Skeletal muscle tissue (tissue), 4 donors: Measurements from ENCODE around the gene CARF. TPM values are rescaled to one million over a fixed set of nuclear protein-coding genes. Genes with fewer than 3 reads are reported as not detected.
"Not testable (repeated sequence)": the region's sequence is repeated elsewhere in the genome, so short reads cannot be mapped to it uniquely, and the experiment has no call there.

ENCODE experiments used
- H3K27ac ChIP-seq: one replicate; pipeline ENCODE4 v1.7.0; 2013; ENCODE audit warnings: mild to moderate bottlenecking, low read depth, low read length, inconsistent platforms
- H3K27me3 ChIP-seq, 3 donors: one replicate each; pipeline ENCODE4 v1.7.0; 2013; ENCODE audit warnings: low read length in 3 of 3; ENCODE audit not compliant: control insufficient read depth in 3 of 3, insufficient read depth in 3 of 3
- H3K36me3 ChIP-seq, 3 donors: one replicate each; pipeline ENCODE4 v1.7.0; 2013; ENCODE audit warnings: low read length in 3 of 3; ENCODE audit not compliant: control insufficient read depth in 3 of 3, insufficient read depth in 3 of 3
- H3K4me1 ChIP-seq, 3 donors: one replicate each; pipeline ENCODE4 v1.7.0; 2013; ENCODE audit warnings: low read length in 3 of 3, mild to moderate bottlenecking in 3 of 3; ENCODE audit not compliant: control insufficient read depth in 3 of 3, insufficient read depth in 3 of 3
- H3K4me3 ChIP-seq, 3 donors: one replicate each; pipeline ENCODE4 v1.7.0; 2013; ENCODE audit warnings: low read length in 3 of 3
- H3K9ac ChIP-seq, 3 donors: one replicate each; pipeline ENCODE4 v1.7.0; 2013; ENCODE audit warnings: low read length in 3 of 3, mild to moderate bottlenecking in 3 of 3, moderate library complexity in 2 of 3, low read depth in 1 of 3
- H3K9me3 ChIP-seq, 3 donors: one replicate each; pipeline ENCODE4 v1.7.0; 2013; ENCODE audit warnings: low read length in 3 of 3; ENCODE audit not compliant: control insufficient read depth in 3 of 3
- total RNA-seq: library from RNA; depleted of rRNA; stranded (reverse); fragments of >200 nt; gene quantifications from one replicate; pipeline ENCODE4 v1.2.3, GENCODE V29; 2014
- donor health status: Osteomylitis.

Gene CARF, protein sequence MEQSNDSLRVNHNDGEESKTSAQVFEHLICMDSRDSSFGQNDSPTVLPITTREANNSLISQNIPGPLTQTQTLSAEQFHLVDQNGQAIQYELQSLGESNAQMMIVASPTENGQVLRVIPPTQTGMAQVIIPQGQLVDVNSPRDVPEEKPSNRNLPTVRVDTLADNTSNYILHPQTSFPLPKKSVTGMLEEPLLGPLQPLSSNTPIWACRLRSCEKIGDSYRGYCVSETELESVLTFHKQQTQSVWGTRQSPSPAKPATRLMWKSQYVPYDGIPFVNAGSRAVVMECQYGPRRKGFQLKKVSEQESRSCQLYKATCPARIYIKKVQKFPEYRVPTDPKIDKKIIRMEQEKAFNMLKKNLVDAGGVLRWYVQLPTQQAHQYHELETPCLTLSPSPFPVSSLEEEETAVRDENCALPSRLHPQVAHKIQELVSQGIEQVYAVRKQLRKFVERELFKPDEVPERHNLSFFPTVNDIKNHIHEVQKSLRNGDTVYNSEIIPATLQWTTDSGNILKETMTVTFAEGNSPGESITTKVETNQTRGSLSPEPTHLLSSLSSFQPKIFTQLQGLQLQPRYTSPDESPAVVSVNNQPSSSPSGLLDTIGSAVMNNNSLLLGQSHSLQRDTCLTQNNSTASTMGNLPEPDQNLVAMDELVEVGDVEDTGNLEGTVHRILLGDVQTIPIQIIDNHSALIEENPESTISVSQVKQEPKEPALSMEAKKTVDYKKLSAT
- 14.6 TPM for total RNA-seq

DNA sequence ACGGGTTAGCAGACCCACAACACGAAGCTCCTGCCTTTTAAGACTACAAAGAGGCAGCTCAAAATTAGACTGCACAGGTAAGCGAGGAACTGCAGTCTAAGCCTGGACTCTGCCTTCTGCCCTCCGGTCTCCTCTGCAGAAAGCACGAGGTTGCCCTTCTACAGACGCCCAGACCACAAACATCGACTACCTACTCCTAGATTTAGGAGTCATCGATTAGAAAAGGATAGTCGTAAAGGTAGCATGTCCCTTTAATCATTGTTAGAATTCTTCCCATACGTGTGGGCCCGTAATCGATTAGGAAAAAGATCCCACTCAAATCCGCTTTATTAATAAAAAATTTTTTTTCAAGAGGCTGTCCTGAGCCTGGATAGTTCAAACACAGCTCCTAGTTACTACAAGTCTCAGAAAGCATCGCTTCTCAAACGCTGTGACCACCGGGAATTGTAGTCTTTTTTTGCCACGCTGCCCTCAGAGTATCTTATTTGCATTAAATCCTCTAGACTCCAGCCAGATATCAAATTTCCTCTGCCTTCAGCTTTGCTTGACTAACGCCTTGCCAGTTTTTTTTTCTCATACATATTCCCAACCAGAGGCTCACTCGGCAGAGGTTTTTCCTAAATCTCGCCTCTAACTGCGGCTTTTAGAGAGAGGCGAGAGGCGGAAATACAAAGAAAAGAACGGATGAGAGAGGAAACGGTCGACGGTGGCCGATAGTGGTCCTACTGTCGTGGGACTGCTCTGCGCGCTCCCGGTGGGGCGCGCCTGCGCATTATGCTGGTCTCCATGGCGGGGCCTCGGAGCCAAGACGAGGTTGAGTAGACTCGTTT, at the start of gene CARF, which contains the start of gene WDR12:
TSS of gene CARF (plus strand) at position 764 of the 830 bp plus-strand sequence. CDS start 29,628 bp downstream, outside the sequence.
TSS of gene WDR12 (minus strand) at position 162 of the 830 bp plus-strand sequence. CDS start 197 bp downstream, outside the sequence.
- H3K27me3 ChIP-seq = no peaks in the 10 kb centered on the region
- H3K27ac ChIP-seq = peak within 1 kb of the TSS; percentile 84
- H3K4me1 ChIP-seq = peaks cover 7 to 15% (median 9%) of the 10 kb centered on the region in 3 donors
- H3K9me3 ChIP-seq = no peaks in the 10 kb centered on the region
- peak within 1 kb of the TSS; percentile 91 to 100 (median 95) for H3K4me3 ChIP-seq
- H3K9ac ChIP-seq = peak within 1 kb of the TSS; percentile 86 to 96 (median 89)
- no peaks in the 10 kb centered on the region for H3K36me3 ChIP-seq

DNA sequence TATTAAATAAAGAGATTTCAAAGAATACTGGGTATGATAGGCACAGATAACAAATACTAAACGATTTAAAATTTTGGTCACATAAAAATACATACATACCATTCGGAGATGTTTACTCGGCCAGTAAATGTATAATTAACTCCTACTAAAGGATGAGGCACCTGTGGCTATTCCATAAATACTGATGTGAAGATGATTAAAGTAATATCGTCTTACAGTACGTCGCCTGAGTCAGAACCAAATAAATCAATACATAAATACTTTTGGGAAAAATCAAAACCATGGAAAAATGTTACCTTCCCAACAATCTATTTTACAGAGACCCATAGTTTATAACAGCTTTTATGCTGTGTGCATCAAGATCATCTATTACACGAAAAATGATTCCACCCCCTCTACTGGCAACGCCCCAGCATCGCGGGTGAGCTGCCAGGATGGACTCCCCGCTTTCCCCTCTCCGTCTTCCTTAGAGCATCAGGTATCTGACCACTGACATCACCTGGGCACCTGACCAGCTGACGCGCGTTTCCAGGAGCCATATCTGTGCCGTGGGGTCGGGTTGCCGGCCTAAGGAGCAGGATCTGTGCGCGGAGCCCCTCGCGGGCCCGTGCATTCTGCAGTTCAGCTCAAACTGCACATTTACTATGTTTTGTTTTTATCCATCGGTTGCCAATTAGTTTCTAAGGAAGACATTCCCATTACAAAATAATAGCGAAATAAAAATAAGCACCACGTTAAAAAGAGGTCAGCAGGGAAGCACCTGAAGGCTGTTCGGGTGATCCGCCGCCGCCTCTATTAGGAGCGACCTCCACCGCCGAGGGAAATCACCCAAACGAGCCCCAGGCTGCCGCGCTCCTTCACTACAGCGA, 41.4 kb upstream of the CARF start:
- Histone ChIP-seq H3K4me1 (peaks cover 4 to 7% (median 6%) of the 10 kb centered on the region in 3 donors), H3K36me3 (no peaks in the 10 kb centered on the region), H3K27ac (peak overlapping the region; percentile 81), H3K9ac (peak overlapping the region; percentile 73 to 86 (median 82)), H3K9me3 (no peaks in the 10 kb centered on the region), H3K27me3 (no peaks in the 10 kb centered on the region), H3K4me3 (peak overlapping the region; percentile 79 to 89 (median 86))

DNA sequence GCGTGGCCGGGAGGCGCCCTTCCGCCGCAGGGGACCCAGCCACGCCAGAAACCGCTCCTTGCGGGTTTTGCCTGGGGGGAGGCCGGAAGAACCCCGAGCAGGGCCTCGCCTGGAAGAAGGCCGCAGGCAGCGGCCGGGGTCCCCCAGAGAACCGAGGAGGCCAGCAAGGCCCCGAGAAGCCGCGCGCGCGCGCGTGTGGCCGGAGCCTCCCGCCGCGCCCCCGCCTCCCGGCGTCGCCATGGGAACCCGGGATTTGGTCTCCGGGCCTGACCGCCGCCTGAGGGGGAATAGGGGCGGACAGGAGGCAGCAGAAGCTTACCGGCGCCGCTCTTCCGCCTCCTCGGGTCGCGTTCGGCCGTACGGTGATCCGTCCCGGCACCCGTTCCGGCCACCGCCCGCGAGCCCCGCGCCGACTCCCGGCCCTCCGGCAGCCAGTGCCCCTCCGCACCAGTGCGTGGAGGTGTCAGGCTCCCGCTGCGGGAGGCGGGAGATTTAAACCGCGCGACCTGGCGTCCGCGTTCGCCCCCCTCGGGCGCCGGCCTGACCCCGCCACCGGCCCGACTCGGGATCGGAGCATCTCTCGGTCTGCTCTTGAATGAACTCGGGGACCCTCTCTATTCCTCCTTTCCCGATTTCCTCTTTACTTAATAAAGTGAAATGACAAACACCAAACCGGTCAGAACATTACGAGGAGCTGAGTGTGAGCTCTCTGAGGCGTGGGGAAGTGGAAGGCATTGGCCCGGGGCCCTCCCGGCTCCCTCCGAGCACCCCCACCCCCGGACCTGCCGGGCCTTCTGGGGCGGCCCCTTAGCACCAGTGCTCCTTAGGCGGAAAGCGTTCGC, 40.6 kb upstream of the CARF start, which contains the start of gene ICA1L:
TSS of gene ICA1L (minus strand) at position 467 of the 842 bp plus-strand sequence. CDS start 42,757 bp downstream, outside the sequence.
- Histone ChIP-seq H3K9ac (peak within 1 kb of the TSS; percentile 73 to 86 (median 82)), H3K4me1 (peaks cover 4 to 7% (median 6%) of the 10 kb centered on the region in 3 donors), H3K27me3 (no peaks in the 10 kb centered on the region), H3K4me3 (peak within 1 kb of the TSS; percentile 79 to 89 (median 86)), H3K27ac (peak within 1 kb of the TSS; percentile 81), H3K36me3 (peaks cover 0 to 2% (median 0%) of the 10 kb centered on the region in 3 donors), H3K9me3 (no peaks in the 10 kb centered on the region)

DNA sequence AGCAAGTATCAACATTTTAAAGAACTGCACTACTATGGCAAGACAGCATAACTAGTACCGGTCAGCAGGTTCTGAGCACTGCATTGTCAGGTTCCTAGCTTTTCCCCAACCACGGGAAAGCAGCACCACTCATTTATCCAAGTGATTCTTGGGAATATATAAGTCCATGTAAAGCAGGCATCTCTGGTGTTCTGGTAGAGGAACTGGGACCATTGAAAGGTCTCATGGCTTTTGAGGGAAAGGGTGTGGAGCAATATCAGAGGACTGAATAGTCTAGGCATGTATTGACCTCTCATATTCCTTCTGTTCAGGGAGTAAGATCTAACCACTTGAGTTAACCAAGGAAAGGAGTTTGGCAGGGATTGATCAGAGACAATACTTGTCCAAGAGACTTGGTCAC, 34.4 kb upstream of the CARF start:
- no peaks in the 10 kb centered on the region for H3K27me3 ChIP-seq
- H3K27ac ChIP-seq = no peak overlapping the region
- H3K36me3 ChIP-seq = peaks cover 0 to 12% (median 6%) of the 10 kb centered on the region in 3 donors
- H3K4me1 ChIP-seq = no peaks in the 10 kb centered on the region
- H3K9ac ChIP-seq = no peak overlapping the region
- no peak overlapping the region for H3K4me3 ChIP-seq
- no peaks in the 10 kb centered on the region for H3K9me3 ChIP-seq

DNA sequence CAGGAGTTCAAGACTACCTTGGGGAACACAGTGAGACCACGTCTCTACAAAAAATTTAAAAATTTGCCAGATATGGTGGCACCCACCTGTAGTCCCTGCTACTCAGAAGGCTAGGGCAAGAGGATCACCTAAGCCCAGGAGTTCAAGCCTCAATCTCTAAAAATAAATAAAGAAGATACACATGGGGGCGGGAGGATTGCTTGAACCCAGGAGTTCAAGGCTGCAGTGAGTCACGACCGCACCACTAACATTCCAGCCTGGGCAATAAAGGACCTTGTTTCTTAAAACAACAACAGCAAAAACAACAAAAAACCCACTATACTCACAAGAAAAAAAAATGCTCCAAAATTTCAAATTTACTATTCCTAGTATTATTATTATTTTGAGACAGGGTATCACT, 30.5 kb upstream of the CARF start:
- Histone ChIP-seq H3K4me3 (no peak overlapping the region), H3K4me1 (peaks cover 4 to 6% (median 6%) of the 10 kb centered on the region in 3 donors), H3K36me3 (peaks cover 5 to 25% (median 23%) of the 10 kb centered on the region in 3 donors), H3K9ac (no peak overlapping the region), H3K27me3 (no peaks in the 10 kb centered on the region), H3K9me3 (no peaks in the 10 kb centered on the region), H3K27ac (no peak overlapping the region)

DNA sequence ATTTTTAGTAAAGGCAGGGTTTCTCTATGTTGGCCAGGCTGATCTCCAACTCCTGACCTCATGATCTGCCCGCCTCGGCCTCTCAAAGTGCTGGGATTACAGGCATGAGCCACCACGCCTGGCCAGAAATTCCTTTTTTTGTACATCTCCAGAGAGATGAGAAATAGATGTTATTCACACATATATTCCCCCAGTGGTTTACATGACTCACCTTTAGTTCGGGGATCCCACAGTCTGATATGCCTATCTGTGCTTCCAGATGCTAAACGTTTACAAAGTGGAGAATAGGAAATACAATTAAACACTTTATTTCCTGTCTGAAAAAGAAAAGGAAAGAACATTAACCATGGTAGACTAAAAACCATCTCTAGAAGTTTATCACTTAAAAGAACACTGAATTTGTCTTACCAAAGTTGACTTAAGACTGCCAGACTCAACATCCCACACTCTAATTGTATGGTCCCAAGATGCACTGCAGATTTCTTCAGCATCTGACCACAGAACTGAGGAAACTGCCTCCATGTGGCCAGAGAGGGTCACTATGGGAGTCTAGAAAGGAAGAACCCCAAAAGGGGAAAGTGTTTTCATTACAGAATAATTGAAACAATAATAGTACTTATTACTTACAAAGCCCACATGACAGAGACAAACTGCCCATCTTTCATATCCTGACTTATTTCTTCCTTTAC, 27.9 kb upstream of the CARF start:
- no peak overlapping the region for H3K27ac ChIP-seq
- peaks cover 4 to 6% (median 6%) of the 10 kb centered on the region in 3 donors for H3K4me1 ChIP-seq
- H3K4me3 ChIP-seq = no peak overlapping the region
- no peaks in the 10 kb centered on the region for H3K27me3 ChIP-seq
- H3K9ac ChIP-seq = no peak overlapping the region
- H3K36me3 ChIP-seq = peaks cover 5 to 25% (median 23%) of the 10 kb centered on the region in 3 donors
- H3K9me3 ChIP-seq = no peaks in the 10 kb centered on the region

DNA sequence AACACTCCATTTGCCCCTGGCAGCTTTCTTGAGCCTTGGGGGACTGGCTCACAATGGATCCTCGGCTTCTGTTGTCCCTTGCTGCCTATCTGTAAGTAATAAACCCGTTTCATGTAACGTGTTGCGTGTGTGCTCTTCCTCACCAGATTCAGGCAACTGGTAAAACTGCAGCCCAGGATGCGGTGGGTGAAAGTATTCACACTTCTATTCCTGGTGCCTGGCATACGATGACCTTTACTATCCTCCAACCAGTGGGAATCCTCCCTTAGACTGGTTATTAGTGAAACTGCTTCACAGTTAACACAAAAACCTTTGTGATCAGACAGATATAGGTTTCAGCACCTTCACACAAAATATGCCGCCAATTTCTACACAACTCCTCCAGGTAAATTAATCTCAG, 26.9 kb upstream of the CARF start:
- Histone ChIP-seq H3K4me3 (peak overlapping the region in 1 of 3 donors; percentile 2), H3K27me3 (no peaks in the 10 kb centered on the region), H3K9ac (peak overlapping the region; percentile 13 to 63 (median 23)), H3K9me3 (no peaks in the 10 kb centered on the region), H3K36me3 (peaks cover 9 to 32% (median 31%) of the 10 kb centered on the region in 3 donors), H3K27ac (peak overlapping the region; percentile 76), H3K4me1 (peaks cover 4 to 6% (median 6%) of the 10 kb centered on the region in 3 donors)

DNA sequence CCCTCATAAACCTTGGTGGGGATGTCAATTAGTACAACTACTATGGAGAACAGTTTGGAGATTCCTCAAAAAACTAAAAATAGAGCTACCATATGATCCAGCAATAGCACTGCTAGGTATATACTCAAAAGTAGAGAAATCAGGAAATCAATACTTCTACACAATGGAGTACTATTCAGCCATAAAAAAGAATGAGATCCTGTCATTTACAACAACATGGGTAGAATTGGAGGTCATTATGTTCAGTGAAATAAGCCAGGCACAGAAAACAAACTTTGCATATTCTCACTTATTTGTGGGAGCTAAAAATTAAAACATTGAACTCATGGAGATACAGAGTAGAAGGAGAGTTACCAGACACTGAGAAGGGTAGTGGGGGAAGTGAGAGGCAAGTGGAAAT, 6.6 kb upstream of the CARF start:
- not testable (repeated sequence) for H3K27me3 ChIP-seq, H3K36me3 ChIP-seq, H3K27ac ChIP-seq, H3K4me3 ChIP-seq, H3K9ac ChIP-seq, H3K9me3 ChIP-seq, H3K4me1 ChIP-seq
